ENCODE data around the gene JDP2.

GRCh38 chr14:75471059-75471458 is 43.2 kb downstream of the JDP2 start:
- TF ChIP-seq CTCF (tag by site-specific recombination; IDR thresholded peaks at IDR 0.05) (no peak), YY1 (tag by site-specific recombination; IDR thresholded peaks at IDR 0.05) (no peak), ZBTB7A (tag by site-specific recombination; IDR thresholded peaks at IDR 0.05; ENCODE audit: low read depth) (no peak), OVOL3 (tag by site-specific recombination; IDR thresholded peaks at IDR 0.05) (no peak), ZNF560 (tag by site-specific recombination; IDR thresholded peaks at IDR 0.05; ENCODE audit: borderline replicate concordance) (no peak), ZNF175 (tag by site-specific recombination; IDR thresholded peaks at IDR 0.05) (no peak)

Data from HEK293 (cell line).